Gastroesophageal sphincter (tissue), 2 donors: ENCODE data around the gene ERG.

Experiments used
- POLR2A ChIP-seq, 2 donors: fragments of 450-650 bp; IDR thresholded peaks; one replicate each; pipeline ENCODE4 v1.6.1; 2017; ENCODE audit warnings: antibody characterized with exemption in 2 of 2, mild to moderate bottlenecking in 2 of 2, moderate library complexity in 1 of 2
- POLR2AphosphoS5 ChIP-seq: sonication (generic); formaldehyde crosslinking; IDR thresholded peaks from one replicate; pipeline ENCODE4 v1.6.1; 2017; ENCODE audit warnings: antibody characterized with exemption

- no peak for TF ChIP-seq POLR2AphosphoS5
- TF ChIP-seq POLR2A (IDR thresholded peaks at IDR 0.05), result no peak
Measured at GRCh38 chr21:38454161-38454560, 44.1 kb downstream of the ERG start.
